ENCODE data around the gene SPRR1A.

Gene SPRR1A

DNA sequence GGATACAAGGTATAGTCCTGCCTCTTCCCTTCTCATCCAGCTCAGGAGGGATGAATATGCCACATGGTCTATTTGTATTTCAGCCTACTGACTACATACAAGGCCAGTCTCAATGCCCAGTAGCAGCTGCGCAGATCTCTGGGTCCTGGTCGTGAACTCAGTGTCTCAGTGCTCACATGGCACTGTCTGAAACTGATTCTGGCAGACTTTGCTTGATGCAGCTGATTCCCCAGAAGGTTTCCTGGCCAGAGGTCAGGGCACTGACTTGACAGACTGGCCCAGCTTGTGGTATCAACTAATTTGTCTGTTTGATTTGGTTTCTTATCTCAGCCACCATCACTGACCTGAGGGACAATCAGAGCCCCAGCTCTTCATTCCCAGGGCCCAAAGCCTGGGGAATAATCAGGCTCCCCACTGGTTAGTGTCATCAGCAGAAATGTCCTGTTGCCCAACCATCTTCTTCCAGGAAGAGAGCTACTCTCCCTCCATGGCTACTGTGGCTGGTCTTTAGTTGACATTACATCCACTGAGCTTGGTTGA is 20.9 kb upstream of the SPRR1A start:
- TF ChIP-seq, protein P1, sequence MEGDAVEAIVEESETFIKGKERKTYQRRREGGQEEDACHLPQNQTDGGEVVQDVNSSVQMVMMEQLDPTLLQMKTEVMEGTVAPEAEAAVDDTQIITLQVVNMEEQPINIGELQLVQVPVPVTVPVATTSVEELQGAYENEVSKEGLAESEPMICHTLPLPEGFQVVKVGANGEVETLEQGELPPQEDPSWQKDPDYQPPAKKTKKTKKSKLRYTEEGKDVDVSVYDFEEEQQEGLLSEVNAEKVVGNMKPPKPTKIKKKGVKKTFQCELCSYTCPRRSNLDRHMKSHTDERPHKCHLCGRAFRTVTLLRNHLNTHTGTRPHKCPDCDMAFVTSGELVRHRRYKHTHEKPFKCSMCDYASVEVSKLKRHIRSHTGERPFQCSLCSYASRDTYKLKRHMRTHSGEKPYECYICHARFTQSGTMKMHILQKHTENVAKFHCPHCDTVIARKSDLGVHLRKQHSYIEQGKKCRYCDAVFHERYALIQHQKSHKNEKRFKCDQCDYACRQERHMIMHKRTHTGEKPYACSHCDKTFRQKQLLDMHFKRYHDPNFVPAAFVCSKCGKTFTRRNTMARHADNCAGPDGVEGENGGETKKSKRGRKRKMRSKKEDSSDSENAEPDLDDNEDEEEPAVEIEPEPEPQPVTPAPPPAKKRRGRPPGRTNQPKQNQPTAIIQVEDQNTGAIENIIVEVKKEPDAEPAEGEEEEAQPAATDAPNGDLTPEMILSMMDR (IDR thresholded peaks at IDR 0.05; ENCODE audit: low read depth, low read length), result no peak
- H3K4me3 ChIP-seq (ENCODE audit: low read depth, low read length), result no peak overlapping the region

DNA sequence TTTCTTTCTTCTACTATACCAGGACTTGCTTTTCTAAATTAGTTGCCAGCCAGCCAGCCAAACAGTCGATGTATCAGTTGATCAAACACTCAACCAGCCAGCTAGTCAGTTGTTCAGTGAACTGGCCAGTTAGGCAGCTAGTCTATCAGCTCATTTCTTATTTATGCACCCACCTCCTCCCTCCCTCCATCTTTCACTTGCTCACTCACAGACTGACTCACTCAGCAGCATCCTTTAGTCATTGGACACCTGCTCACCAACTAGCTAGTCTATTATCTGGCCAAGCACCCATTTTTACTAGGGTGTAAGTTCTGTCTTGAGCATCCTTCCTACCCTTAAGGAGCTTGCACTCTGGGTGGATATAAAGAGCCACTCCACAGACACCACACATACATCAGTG is 19.3 kb upstream of the SPRR1A start:
- H3K4me3 ChIP-seq (ENCODE audit: low read depth, low read length), result no peak overlapping the region
- TF ChIP-seq, protein P1 (IDR thresholded peaks at IDR 0.05; ENCODE audit: low read depth, low read length), result no peak

DNA sequence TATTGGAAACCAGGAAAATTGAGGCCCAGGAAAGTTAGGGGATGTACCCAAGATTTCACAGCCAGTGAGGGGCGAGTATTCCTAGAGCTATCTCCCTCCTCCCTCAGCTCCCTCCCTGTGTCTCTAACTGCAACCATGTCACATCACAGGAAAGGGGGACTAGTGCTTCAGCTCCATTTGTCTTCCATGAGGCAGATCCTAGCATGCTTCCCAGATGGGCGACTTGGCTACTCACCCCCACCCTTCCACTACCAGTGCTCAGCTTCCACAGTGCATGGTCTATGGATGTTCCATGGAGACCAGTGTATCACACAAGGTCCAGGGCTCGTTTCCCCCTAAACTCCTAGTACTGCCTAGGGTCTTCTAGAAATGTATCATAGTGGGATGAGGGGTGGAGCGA is 18.0 kb upstream of the SPRR1A start:
- H3K4me3 ChIP-seq (ENCODE audit: low read depth, low read length), result no peak overlapping the region
- TF ChIP-seq, protein P1 (IDR thresholded peaks at IDR 0.05; ENCODE audit: low read depth, low read length), result no peak

DNA sequence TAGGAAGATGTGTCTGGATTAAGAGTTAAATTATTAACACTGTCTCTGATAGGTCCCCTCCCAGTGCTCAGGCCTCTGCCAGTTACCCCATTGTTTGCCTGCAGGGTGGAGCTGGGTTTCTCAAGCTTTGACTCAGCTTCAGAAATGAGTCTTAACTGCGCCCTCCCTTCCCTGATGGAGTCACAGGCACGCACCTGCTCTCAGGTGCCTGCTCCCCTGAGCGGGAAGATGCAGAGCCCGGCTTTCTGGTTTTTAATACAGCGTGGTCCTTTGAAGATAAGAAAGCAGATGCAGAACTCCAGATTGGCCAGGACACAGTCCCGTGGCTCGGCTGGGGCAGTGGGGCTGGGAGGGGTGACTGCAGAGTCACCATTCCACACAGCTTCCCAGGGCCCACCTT is 16.7 kb upstream of the SPRR1A start:
- H3K4me3 ChIP-seq (ENCODE audit: low read depth, low read length), result no peak overlapping the region
- TF ChIP-seq, protein P1 (IDR thresholded peaks at IDR 0.05; ENCODE audit: low read depth, low read length), result no peak

DNA sequence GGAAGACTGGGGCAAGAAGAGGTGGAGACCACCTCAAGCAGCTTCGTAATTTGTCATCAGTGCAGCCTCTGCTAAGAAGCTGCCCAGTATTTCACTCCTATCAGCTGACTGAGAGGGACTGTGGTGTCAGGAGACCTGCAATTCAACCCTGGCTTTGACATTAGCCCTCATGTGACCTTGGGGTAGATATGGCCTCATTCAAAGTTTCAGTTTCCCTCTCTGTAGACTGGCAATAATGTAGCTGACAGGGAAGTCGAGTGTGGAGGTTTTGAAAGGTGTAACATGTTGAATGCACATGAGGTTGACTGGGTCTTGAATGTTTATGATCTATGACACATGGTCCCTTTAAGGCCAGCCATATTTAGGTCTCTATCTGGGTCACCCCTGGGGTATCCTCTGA is 15.6 kb upstream of the SPRR1A start:
- TF ChIP-seq, protein P1 (IDR thresholded peaks at IDR 0.05; ENCODE audit: low read depth, low read length), result no peak

DNA sequence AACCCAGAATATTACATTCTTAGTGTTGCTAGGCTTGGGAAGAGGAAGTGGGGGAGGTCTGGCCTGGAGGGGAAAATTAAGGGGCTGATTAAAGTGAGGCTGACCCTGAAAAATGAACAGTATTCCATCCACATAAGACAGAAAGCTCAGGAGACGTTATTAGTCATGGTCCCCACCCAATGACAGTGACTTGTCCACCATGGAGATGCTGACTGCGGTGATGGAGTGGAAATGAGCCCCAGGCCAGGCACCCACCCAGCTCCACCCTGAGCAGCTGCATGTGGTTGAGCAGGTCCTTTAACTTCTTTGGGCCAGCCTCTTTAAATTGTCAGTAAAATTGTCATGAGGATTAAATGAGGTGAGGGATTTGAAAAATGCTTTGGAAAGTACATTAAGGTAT is 14.8 kb upstream of the SPRR1A start:
- TF ChIP-seq, protein P1 (IDR thresholded peaks at IDR 0.05; ENCODE audit: low read depth, low read length), result no peak
- no peak overlapping the region for H3K4me3 ChIP-seq (ENCODE audit: low read depth, low read length)

More for the DNA sequence above, 15.6 kb upstream of the SPRR1A start:
- H3K4me3 ChIP-seq (ENCODE audit: low read depth, low read length), result no peak overlapping the region

DNA sequence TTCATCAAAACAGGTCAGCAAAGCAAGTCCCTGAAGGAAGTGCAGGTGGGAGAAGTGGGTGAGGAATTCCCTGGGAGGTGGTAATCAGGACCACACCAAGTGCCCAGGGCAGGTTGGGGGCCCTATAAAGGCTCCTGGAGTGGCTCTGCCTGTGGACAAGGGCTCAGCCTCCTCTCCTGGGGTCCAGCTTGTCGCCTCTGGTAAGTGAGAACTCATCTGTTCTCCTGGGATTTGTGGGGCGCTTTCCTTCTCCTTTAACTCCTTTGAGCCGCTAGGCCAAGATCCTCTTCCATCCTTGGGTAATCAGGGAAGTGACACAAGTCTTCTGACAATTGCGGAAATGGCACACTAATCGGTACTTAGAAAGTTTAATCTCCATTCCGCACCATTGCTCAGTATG is 13.4 kb upstream of the SPRR1A start, which contains the start of gene SPRR4:
Gene SPRR4 (plus strand): TSS at position 154 of the 400 bp plus-strand sequence. CDS start 1,243 bp downstream, outside the sequence.
- H3K4me3 ChIP-seq (ENCODE audit: low read depth, low read length), result no peak within 1 kb of the TSS
- TF ChIP-seq, protein P1 (IDR thresholded peaks at IDR 0.05; ENCODE audit: low read depth, low read length), result no peak

Data from WI38 (cell line).